GM10266 (cell line): Measurements from ENCODE around the gene CATSPER1.
A peak's percentile ranks its signal among the peaks of the same experiment; 100 is the strongest.

Source experiments
- DNase-seq: peaks from one replicate; pipeline ENCODE4 v3.0.0; 2012; ENCODE audit errors: extremely low spot score
- CTCF ChIP-seq: IDR thresholded peaks from 2 replicates; pipeline ENCODE4 v1.5.1; 2012; ENCODE audit warnings: mild to moderate bottlenecking, low read depth; ENCODE audit not compliant: control insufficient read depth, insufficient read depth; ENCODE audit errors: missing control alignments

CATSPER1 gene

GRCh38 chr11:66006134-66006890 is 20.0 kb downstream of the CATSPER1 start:
- no peak for TF ChIP-seq CTCF
- DNase-seq = no peak

- TF ChIP-seq CTCF = no peak
- no peak for DNase-seq
These were observed 22.1 kb downstream of the CATSPER1 start for GRCh38 chr11:66004186-66004585.

GRCh38 chr11:66003291-66003690 is 23.0 kb downstream of the CATSPER1 start:
- DNase-seq = no peak

GRCh38 chr11:66002648-66003225 is 23.5 kb downstream of the CATSPER1 start:
- peak; percentile 85 for DNase-seq
- TF ChIP-seq CTCF = peak; percentile 12

More at GRCh38 chr11:66003291-66003690, 23.0 kb downstream of the CATSPER1 start:
- TF ChIP-seq CTCF = no peak

- peak; percentile 2 for TF ChIP-seq CTCF
- peak; percentile 94 for DNase-seq
These were observed 24.2 kb downstream of the CATSPER1 start, which contains the start of the genes BANF1 and EIF1AD for GRCh38 chr11:66001942-66002647. BANF1 (plus strand) TSS chr11:66002503; CDS start chr11:66003251, 748 bp downstream. EIF1AD (minus strand) TSS chr11:66002157; CDS start chr11:66000389, 1,768 bp downstream.

GRCh38 chr11:65997286-65997685 is 29.0 kb downstream of the CATSPER1 start:
- no peak for DNase-seq
- no peak for TF ChIP-seq CTCF
